ENCODE results near the gene LMO7. TPM values are rescaled to one million over a fixed set of nuclear protein-coding genes. Genes with fewer than 3 reads are reported as not detected.

Gene LMO7
- total RNA-seq, 1 donor from 2014 or later: 446 TPM

DNA sequence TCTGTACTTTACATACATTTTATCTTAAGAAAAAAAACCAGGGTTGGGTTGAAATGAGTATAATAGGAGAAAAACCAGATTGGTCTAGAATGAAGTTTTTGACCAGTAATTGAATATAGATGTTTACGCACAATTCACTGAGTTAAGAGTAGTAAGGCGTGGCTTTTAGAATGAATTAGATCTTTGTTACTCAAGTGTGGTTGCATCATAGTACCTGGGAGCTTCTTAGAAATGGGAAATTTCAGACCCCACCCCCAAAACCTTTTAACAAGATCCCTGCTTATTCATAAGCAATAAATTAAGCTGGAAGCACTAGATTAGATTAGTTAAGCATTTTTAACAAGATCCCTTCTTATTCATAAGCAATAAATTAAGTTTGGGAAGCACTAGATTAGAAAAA is 28.7 kb upstream of the LMO7 start:
- H3K9me3 ChIP-seq (replicated peaks): no peaks in the 10 kb centered on the region
- H3K4me3 ChIP-seq: no peak overlapping the region
- no peak overlapping the region for H3K27ac ChIP-seq (replicated peaks)
- DNase-seq: no peak
- TF ChIP-seq, protein P1, sequence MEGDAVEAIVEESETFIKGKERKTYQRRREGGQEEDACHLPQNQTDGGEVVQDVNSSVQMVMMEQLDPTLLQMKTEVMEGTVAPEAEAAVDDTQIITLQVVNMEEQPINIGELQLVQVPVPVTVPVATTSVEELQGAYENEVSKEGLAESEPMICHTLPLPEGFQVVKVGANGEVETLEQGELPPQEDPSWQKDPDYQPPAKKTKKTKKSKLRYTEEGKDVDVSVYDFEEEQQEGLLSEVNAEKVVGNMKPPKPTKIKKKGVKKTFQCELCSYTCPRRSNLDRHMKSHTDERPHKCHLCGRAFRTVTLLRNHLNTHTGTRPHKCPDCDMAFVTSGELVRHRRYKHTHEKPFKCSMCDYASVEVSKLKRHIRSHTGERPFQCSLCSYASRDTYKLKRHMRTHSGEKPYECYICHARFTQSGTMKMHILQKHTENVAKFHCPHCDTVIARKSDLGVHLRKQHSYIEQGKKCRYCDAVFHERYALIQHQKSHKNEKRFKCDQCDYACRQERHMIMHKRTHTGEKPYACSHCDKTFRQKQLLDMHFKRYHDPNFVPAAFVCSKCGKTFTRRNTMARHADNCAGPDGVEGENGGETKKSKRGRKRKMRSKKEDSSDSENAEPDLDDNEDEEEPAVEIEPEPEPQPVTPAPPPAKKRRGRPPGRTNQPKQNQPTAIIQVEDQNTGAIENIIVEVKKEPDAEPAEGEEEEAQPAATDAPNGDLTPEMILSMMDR (IDR thresholded peaks at IDR 0.05; ENCODE audit: borderline replicate concordance): no peak
- intact Hi-C loops (cut with micrococcal nuclease): no loop called here
- H3K36me3 ChIP-seq: peaks cover 6% of the 10 kb centered on the region
- H3K4me1 ChIP-seq: no peaks in the 10 kb centered on the region
- no peaks in the 10 kb centered on the region for H3K27me3 ChIP-seq (ENCODE audit: low read depth)

DNA sequence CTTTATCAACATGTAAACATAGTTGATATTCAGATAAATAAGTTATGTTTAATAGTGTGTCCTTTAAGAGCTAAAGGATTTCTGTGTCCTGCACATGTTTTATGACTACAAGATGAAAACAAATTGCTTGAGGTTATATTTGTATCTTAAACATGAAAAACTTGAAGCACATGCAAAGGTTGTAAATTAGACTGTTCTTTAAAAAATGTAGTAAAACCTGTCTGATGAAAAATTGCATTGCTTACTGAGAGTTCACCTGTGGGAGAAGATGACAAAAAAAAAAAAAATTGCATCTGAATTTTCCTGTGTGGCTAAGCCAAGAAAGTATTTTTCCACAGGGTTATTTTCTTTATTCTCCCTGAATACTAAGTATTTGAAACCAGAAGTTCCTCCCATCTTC is 25.7 kb upstream of the LMO7 start:
- Histone ChIP-seq H3K4me3 (no peak overlapping the region), H3K9me3 (replicated peaks) (no peaks in the 10 kb centered on the region), H3K27ac (replicated peaks) (no peak overlapping the region), H3K36me3 (peaks cover 6% of the 10 kb centered on the region), H3K27me3 (ENCODE audit: low read depth) (no peaks in the 10 kb centered on the region), H3K4me1 (no peaks in the 10 kb centered on the region)
- TF ChIP-seq, protein P1 (IDR thresholded peaks at IDR 0.05; ENCODE audit: borderline replicate concordance): no peak
- no peak for DNase-seq
- intact Hi-C loops (cut with micrococcal nuclease): no loop called here

DNA sequence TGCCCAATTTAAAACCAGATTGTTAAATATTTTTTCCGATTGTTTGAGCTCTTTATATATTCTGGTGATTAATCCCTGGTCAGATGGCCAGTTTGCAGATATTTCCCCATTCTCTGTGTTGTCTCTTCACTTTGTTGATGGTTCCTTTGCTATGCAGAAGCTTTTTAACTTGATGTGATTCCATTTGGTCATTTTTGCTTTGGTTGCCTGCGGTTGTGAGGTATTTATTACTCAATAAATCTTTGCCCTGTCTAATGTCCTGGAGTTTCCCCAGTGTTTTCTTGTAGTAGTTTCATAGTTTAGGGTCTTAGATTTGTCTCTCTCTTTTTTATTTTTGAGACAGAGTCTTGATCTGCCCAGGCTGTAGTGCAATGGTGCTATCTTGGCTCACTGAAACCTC is 23.8 kb upstream of the LMO7 start:
- no peaks in the 10 kb centered on the region for H3K9me3 ChIP-seq (replicated peaks)
- TF ChIP-seq, protein P1 (IDR thresholded peaks at IDR 0.05; ENCODE audit: borderline replicate concordance): no peak
- no peaks in the 10 kb centered on the region for H3K4me1 ChIP-seq
- intact Hi-C loops (cut with micrococcal nuclease): no loop called here
- DNase-seq: no peak
- H3K36me3 ChIP-seq: no peaks in the 10 kb centered on the region
- no peak overlapping the region for H3K27ac ChIP-seq (replicated peaks)
- no peak overlapping the region for H3K4me3 ChIP-seq
- no peaks in the 10 kb centered on the region for H3K27me3 ChIP-seq (ENCODE audit: low read depth)

DNA sequence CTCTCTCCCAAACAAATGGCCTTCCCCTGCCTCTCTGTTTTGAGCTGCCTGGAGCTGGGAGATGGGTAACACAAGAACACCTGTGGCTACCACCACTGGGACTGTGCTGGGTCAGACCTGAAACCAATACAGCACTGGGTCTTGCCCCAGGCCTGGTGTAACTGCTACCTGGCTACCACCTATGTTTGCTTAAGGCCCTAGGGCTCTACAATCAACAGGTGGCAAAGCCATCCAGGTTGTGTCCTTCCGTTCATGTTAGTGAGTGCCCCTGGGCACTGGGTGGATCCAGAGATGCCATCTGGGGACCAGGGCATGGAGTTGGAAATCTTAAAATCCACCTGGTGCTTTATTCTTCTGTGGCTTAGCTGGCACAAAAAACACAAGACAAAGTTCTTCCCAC is 18.9 kb upstream of the LMO7 start:
- TF ChIP-seq, protein P1 (IDR thresholded peaks at IDR 0.05; ENCODE audit: borderline replicate concordance): no peak

DNA sequence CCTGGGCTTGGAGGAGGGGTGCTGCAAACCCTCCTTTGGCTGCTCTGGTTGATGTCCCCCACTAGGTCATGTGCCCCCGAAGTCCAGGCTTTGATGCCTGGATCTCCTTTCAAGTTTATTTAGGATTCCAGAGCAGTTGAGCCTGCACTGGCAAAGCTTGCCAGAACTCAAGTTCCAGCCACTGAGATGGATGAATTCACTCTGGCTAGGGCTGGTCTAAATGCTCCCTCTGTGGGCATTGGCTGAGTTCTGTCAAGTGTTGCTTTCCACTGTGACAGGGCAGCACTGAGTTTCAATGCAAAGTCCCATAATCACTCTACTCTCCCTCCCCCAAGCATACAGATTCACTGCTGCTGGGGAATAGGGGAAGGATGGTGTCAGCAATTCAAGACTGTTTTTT is 17.8 kb upstream of the LMO7 start:
- no peaks in the 10 kb centered on the region for H3K9me3 ChIP-seq (replicated peaks)
- H3K36me3 ChIP-seq: peaks cover 2% of the 10 kb centered on the region
- no peak for DNase-seq
- H3K27me3 ChIP-seq (ENCODE audit: low read depth): no peaks in the 10 kb centered on the region
- H3K4me1 ChIP-seq: no peaks in the 10 kb centered on the region
- TF ChIP-seq, protein P1 (IDR thresholded peaks at IDR 0.05; ENCODE audit: borderline replicate concordance): no peak
- H3K4me3 ChIP-seq: no peak overlapping the region
- H3K27ac ChIP-seq (replicated peaks): no peak overlapping the region
- intact Hi-C loops (cut with micrococcal nuclease): no loop called here

More for the DNA sequence above, 18.9 kb upstream of the LMO7 start:
- H3K4me3 ChIP-seq: no peak overlapping the region
- no peaks in the 10 kb centered on the region for H3K36me3 ChIP-seq
- H3K27ac ChIP-seq (replicated peaks): no peak overlapping the region
- H3K4me1 ChIP-seq: no peaks in the 10 kb centered on the region
- intact Hi-C loops (cut with micrococcal nuclease): no loop called here
- DNase-seq: no peak
- no peaks in the 10 kb centered on the region for H3K9me3 ChIP-seq (replicated peaks)
- H3K27me3 ChIP-seq (ENCODE audit: low read depth): no peaks in the 10 kb centered on the region

DNA sequence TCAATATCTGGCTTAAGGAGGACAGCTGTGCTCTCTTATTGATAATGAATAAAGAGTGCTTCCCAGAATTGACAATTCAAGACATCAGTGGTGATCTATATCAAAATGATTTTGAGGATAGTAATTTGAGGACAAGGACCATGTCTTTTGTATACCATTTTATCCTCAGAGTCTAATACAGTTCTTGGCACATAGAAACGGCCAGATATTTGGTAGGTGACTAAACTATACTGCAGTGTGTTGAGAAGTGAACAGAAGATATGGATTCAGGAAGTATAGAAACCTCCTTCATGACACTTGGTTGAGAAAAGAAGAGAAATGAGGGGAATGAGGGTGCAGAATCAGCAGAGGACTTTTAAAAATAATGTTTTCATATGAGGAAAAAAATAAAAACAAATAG is 16.1 kb upstream of the LMO7 start:
- H3K9me3 ChIP-seq (replicated peaks): no peaks in the 10 kb centered on the region
- intact Hi-C loops (cut with micrococcal nuclease): no loop called here
- H3K27ac ChIP-seq (replicated peaks): no peak overlapping the region
- TF ChIP-seq, protein P1 (IDR thresholded peaks at IDR 0.05; ENCODE audit: borderline replicate concordance): no peak
- no peak overlapping the region for H3K4me3 ChIP-seq
- H3K27me3 ChIP-seq (ENCODE audit: low read depth): no peaks in the 10 kb centered on the region
- H3K36me3 ChIP-seq: peaks cover 7% of the 10 kb centered on the region
- H3K4me1 ChIP-seq: no peaks in the 10 kb centered on the region
- DNase-seq: no peak

Data from left ventricle myocardium inferior (tissue), 1 donor.